Adrenal gland (tissue), 5 donors: ENCODE data around the gene GNS.

ENCODE experiments used
- CTCF ChIP-seq, 6 experiments: fragments of 450-650 bp in 4 of 6; fragments of 200-600 bp in 2 of 6; sonication (generic) in 1 of 6; IDR thresholded peaks; 1 replicate in 5 of 6; 2 replicates in 1 of 6; pipeline versions ENCODE4 v1.5.1 to v1.8.0; 2016 to 2021; ENCODE audit warnings: antibody characterized with exemption in 6 of 6, mild to moderate bottlenecking in 2 of 6, moderate library complexity in 1 of 6
- POLR2A ChIP-seq, 2 donors: fragments of 450-650 bp; IDR thresholded peaks; one replicate each; pipeline ENCODE4 v1.6.1; 2017; ENCODE audit warnings: antibody characterized with exemption in 2 of 2, mild to moderate bottlenecking in 2 of 2, moderate library complexity in 1 of 2
- donor health status: DM: no; HTN: no; CAD: no.

- TF ChIP-seq CTCF (IDR thresholded peaks at IDR 0.05) (no peak), POLR2A (IDR thresholded peaks at IDR 0.05) (no peak)
Observed at GRCh38 chr12:64746663-64747062, 12.5 kb downstream of the GNS start.
